Neuron (in vitro differentiated cells): ENCODE results near the gene MYO5C.
"Not testable (repeated sequence)": the region's sequence is repeated elsewhere in the genome, so short reads cannot be mapped to it uniquely, and the experiment has no call there.

Source experiments
- H2AFZ ChIP-seq: one replicate; pipeline ENCODE4 v1.6.1; 2013; ENCODE audit warnings: low read depth, mild to moderate bottlenecking, inconsistent platforms, low read length, moderate library complexity
- H3K27me3 ChIP-seq: one replicate; pipeline ENCODE4 v1.6.1; 2013; ENCODE audit warnings: low read length; ENCODE audit not compliant: insufficient read depth
- H3K36me3 ChIP-seq: one replicate; pipeline ENCODE4 v1.6.1; 2013; ENCODE audit warnings: low read length; ENCODE audit not compliant: insufficient read depth
- H3K4me1 ChIP-seq: one replicate; pipeline ENCODE4 v1.6.1; 2013; ENCODE audit warnings: low read length; ENCODE audit not compliant: insufficient read depth
- H3K4me3 ChIP-seq: 2 replicates; pipeline ENCODE4 v1.5.1; 2013; ENCODE audit warnings: mild to moderate bottlenecking, low read length, moderate library complexity
- H3K9me3 ChIP-seq: one replicate; pipeline ENCODE4 v1.6.1; 2013; ENCODE audit warnings: low read length

Gene MYO5C

GRCh38 chr15:52179278-52180195 is 116.1 kb downstream of the MYO5C start:
- Histone ChIP-seq H3K9me3 (no peaks in the 10 kb centered on the region), H3K4me1 (peaks cover 15% of the 10 kb centered on the region), H3K27me3 (peaks cover 11% of the 10 kb centered on the region), H3K36me3 (no peaks in the 10 kb centered on the region), H2AFZ (peak overlapping the region; percentile 97), H3K4me3 (peak overlapping the region; percentile 56)

- peaks cover 11% of the 10 kb centered on the region for H3K27me3 ChIP-seq
- no peaks in the 10 kb centered on the region for H3K9me3 ChIP-seq
- H3K36me3 ChIP-seq = no peaks in the 10 kb centered on the region
- H3K4me1 ChIP-seq = peaks cover 15% of the 10 kb centered on the region
- H2AFZ ChIP-seq = peak overlapping the region; percentile 97
- peak overlapping the region; percentile 56 for H3K4me3 ChIP-seq
These were observed 116.8 kb downstream of the MYO5C start for GRCh38 chr15:52178765-52179164.

- Histone ChIP-seq H3K4me1 (no peaks in the 10 kb centered on the region), H3K36me3 (no peaks in the 10 kb centered on the region), H2AFZ (no peak overlapping the region), H3K27me3 (no peaks in the 10 kb centered on the region), H3K9me3 (no peaks in the 10 kb centered on the region), H3K4me3 (no peak overlapping the region)
These were observed 122.7 kb downstream of the MYO5C start for GRCh38 chr15:52172869-52173268.

- H3K27me3 ChIP-seq = no peaks in the 10 kb centered on the region
- H3K4me1 ChIP-seq = no peaks in the 10 kb centered on the region
- no peak overlapping the region for H2AFZ ChIP-seq
- no peak overlapping the region for H3K4me3 ChIP-seq
- H3K36me3 ChIP-seq = no peaks in the 10 kb centered on the region
- H3K9me3 ChIP-seq = no peaks in the 10 kb centered on the region
These were observed 123.8 kb downstream of the MYO5C start for GRCh38 chr15:52171807-52172206.

GRCh38 chr15:52171386-52171785 is 124.2 kb downstream of the MYO5C start:
- no peaks in the 10 kb centered on the region for H3K36me3 ChIP-seq
- no peaks in the 10 kb centered on the region for H3K9me3 ChIP-seq
- no peaks in the 10 kb centered on the region for H3K4me1 ChIP-seq
- no peak overlapping the region for H2AFZ ChIP-seq
- no peak overlapping the region for H3K4me3 ChIP-seq
- no peaks in the 10 kb centered on the region for H3K27me3 ChIP-seq

GRCh38 chr15:52170199-52170598 is 125.4 kb downstream of the MYO5C start:
- not testable (repeated sequence) for H3K4me1 ChIP-seq, H3K27me3 ChIP-seq, H3K4me3 ChIP-seq, H2AFZ ChIP-seq, H3K9me3 ChIP-seq, H3K36me3 ChIP-seq

- not testable (repeated sequence) for H2AFZ ChIP-seq, H3K4me1 ChIP-seq, H3K27me3 ChIP-seq, H3K9me3 ChIP-seq, H3K36me3 ChIP-seq, H3K4me3 ChIP-seq
These were observed 130.0 kb downstream of the MYO5C start for GRCh38 chr15:52165494-52166131.

- no peaks in the 10 kb centered on the region for H3K27me3 ChIP-seq
- no peak overlapping the region for H3K4me3 ChIP-seq
- no peak overlapping the region for H2AFZ ChIP-seq
- H3K9me3 ChIP-seq = peaks cover 3% of the 10 kb centered on the region
- no peaks in the 10 kb centered on the region for H3K36me3 ChIP-seq
- H3K4me1 ChIP-seq = no peaks in the 10 kb centered on the region
These were observed 130.9 kb downstream of the MYO5C start for GRCh38 chr15:52164631-52165265.

- H3K36me3 ChIP-seq = no peaks in the 10 kb centered on the region
- H3K4me3 ChIP-seq = no peak overlapping the region
- no peaks in the 10 kb centered on the region for H3K27me3 ChIP-seq
- H2AFZ ChIP-seq = no peak overlapping the region
- no peaks in the 10 kb centered on the region for H3K4me1 ChIP-seq
- peaks cover 3% of the 10 kb centered on the region for H3K9me3 ChIP-seq
These were observed 132.0 kb downstream of the MYO5C start for GRCh38 chr15:52163321-52164190.

- Histone ChIP-seq H3K9me3 (peaks cover 3% of the 10 kb centered on the region), H2AFZ (no peak overlapping the region), H3K4me1 (no peaks in the 10 kb centered on the region), H3K36me3 (no peaks in the 10 kb centered on the region), H3K4me3 (no peak overlapping the region), H3K27me3 (no peaks in the 10 kb centered on the region)
These were observed 132.7 kb downstream of the MYO5C start for GRCh38 chr15:52162876-52163275.

GRCh38 chr15:52162260-52162659 is 133.3 kb downstream of the MYO5C start:
- H3K4me3 ChIP-seq = no peak overlapping the region
- peaks cover 3% of the 10 kb centered on the region for H3K9me3 ChIP-seq
- no peaks in the 10 kb centered on the region for H3K36me3 ChIP-seq
- no peaks in the 10 kb centered on the region for H3K27me3 ChIP-seq
- H2AFZ ChIP-seq = no peak overlapping the region
- no peaks in the 10 kb centered on the region for H3K4me1 ChIP-seq

GRCh38 chr15:52161406-52161966 is 134.1 kb downstream of the MYO5C start:
- Histone ChIP-seq H3K4me1 (no peaks in the 10 kb centered on the region), H2AFZ (no peak overlapping the region), H3K27me3 (no peaks in the 10 kb centered on the region), H3K9me3 (peaks cover 3% of the 10 kb centered on the region), H3K4me3 (no peak overlapping the region), H3K36me3 (no peaks in the 10 kb centered on the region)
